Right renal pelvis (tissue), 4 donors: ENCODE measurements around the gene DLG4. TPM values are rescaled to one million over a fixed set of nuclear protein-coding genes. Genes with fewer than 3 reads are reported as not detected.
A peak's percentile ranks its signal among the peaks of the same experiment; 100 is the strongest.
"Not testable (repeated sequence)": the region's sequence is repeated elsewhere in the genome, so short reads cannot be mapped to it uniquely, and the experiment has no call there.

Source experiments
- DNase-seq, 4 donors: peaks; one replicate each; pipeline ENCODE4 v3.0.0-alpha.2; 2013; ENCODE audit warnings: low read depth in 4 of 4, low spot score in 3 of 4, missing footprints in 1 of 4
- polyA plus RNA-seq, 4 donors: library from polyadenylated mRNA; unstranded; fragments of 120-200 nt; gene quantifications; one replicate each; pipeline ENCODE4 v1.2.1, GENCODE V29; 2013; ENCODE audit not compliant: insufficient read length in 4 of 4

DLG4 gene
- polyA plus RNA-seq, 4 donors, result 30.3 to 40.3 (median 32.9) TPM

DNA sequence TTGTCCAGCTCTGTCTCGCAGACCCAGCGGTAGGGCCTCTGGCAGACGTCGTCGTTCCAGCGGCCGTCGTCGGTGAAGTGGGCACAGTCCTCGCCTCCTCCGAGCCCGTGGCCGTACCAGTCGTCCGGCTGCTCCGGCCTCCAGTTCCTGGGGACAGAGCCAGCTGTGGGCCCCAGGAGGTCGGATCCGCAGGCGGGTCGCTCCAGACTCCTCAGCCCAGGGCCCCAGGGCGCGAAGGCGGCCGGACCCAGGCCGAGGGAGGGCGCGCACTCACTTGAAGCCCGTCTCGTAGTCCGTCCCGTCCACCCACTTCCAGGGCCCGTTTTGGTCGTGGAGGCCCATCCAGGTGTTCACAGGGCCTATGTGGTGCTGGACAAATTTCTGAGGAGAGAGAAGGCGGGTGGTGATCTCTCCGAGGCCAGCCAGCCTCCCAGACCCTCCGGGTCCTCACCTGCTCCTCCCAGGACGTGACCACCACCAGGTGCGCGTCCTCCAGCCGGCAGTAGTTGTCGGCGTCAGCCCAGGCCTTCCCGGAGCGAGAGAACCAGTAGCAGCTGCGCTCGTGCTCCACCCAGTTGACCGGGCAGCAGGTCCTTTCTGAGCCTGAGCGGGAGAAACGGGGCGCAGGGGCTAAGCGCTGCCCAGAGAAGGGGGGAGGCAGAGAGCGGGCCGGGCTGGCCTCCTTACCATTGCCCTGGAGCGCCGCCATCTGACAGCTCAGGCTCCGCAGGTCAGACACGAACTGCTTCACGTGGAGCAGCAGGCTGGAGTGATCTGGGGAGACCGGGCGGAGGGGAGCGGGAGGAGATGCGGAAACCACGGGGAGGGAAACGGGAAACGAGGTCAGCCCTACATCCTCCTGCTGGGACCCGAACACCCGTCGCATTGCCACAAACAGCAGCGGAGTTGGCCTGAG lies 45.7 kb downstream of the DLG4 start:
- peak in 3 of 4 donors; percentile 28 to 42 (median 42) for DNase-seq

DNA sequence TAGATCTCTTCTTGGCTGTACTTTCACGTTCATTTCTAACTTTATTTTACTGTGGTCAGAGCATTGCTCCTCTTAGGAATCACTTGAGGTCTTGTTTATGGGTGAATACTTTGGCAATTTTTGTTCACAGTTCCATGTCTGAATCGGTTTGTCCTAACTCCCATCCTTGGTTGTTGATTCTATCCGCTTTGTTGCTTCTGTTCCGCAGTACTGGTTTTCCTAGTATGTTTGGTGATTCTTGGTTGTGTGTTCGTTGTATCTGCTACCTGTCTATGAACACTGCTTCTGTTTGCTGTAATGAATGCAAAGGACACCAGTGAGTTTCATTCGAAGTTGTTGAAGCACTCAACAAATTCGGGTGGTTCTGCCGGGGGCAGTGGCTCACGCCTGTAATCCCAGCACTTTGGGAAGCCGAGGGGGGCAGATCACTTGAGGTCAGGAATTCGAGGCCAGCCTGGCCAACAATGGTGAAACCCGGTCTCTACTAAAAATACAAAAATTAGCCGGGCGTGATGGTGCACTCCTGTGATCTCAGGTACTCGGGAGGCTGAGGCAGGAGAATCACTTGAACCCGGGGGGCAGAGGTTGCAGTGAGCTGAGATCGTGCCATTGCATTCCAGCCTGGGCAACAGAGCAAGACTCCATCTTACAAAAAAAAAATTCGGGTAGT lies 47.0 kb downstream of the DLG4 start:
- not testable (repeated sequence) for DNase-seq

DNA sequence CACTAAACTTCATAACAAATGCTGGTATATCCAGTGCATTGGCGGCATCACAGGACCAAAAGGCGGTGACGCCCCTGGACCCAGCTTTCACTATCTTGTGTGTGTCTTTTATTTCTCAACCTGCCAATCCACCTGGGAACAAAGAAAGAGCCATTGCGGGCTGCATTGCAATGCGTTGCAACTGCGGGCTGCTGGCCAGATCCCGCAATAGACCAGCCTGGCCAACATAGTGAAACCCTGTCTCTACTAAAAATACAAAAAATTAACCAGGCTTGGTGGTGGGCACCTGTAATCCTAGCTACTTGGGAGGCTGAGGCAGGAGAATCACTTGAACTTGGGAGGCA lies 50.1 kb downstream of the DLG4 start:
- not testable (repeated sequence) for DNase-seq

DNA sequence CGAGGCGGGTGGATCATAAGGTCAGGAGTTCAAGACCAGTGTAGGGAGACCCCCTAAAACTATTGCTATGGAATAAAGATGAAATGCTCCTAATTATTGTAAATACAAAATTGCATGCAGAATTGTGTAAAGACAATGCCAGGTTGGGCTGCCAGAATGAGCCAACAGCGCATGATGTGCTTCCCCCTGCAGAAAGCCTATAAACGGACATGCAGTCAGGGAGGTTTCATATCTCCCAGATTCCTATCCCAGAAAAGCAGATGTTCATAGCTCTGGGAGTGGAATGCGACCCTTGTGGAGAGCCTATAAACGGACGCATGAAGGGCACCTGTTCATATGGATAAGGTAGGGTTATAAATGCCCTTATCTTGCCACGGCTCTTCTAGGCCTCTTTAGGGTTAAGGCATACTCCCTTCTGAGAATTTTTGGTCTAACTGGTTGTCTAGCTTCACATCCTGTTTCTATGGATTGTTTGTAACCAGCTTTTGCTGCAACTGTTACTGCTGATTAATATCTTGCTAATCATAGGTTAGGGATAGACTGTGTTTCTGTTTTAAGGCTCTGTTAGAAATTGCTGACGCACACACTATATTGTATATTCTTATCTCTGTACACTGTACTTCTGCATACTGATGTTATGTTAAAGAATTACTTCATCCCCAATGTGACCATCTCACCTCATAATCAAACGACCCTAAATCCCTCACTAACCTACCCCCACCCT lies 50.6 kb downstream of the DLG4 start:
- DNase-seq, result not testable (repeated sequence)

DNA sequence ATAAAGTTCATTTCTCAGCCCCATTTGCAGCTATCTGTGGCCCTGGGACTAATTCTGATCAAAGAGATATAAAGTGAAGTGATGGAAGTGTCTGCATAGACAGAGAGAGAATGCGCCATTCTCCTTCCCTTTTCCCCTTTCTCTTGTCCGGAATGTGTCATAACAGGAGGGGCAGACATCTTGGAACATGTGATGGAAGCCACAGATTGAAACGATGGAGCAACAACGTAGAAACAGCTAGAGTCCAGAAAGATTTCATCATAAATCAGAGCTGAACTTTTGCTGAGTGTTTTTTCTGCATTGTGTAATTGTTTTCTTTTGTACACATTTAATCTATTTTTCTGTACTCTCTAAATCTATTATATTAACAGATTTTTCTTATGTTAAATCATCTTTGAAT lies 51.8 kb downstream of the DLG4 start:
- no peak for DNase-seq

DNA sequence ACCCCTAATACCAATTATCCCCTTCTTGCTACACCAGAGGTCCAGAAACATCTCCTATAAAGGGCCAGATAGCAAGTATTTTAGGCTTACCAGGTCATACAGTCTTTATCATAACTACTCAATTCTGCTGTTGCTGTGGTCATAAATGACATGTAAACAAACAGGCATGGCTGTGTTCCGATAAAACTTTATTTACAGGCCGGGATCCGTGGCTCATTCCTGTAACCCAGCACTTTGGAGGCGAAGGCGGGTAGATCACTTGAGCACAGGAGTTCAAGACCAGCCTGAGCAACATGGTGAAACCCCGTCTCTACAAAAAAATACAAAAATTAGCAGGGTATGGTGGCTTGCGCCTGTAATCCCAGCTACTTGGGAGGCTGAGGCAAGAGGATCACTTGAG lies 52.8 kb downstream of the DLG4 start:
- DNase-seq, result no peak

DNA sequence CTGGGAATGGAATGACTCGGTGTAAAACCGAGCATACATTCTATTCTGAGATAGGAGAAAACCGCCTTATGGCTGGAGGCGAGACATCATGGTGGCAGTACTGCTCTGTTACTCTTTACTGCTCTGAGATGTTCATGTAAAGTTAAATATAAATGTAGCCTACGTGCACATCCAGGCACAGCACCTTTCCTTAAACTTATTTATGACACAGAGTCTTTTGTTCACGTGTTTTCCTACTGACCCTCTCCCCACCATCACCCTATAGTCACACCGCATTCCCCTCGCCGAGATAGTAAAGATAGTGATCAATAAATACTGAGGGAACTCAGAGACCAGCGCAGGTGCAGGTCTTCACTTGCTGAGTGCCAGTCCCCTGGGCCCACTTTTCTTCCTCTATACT lies 60.1 kb downstream of the DLG4 start:
- not testable (repeated sequence) for DNase-seq

DNA sequence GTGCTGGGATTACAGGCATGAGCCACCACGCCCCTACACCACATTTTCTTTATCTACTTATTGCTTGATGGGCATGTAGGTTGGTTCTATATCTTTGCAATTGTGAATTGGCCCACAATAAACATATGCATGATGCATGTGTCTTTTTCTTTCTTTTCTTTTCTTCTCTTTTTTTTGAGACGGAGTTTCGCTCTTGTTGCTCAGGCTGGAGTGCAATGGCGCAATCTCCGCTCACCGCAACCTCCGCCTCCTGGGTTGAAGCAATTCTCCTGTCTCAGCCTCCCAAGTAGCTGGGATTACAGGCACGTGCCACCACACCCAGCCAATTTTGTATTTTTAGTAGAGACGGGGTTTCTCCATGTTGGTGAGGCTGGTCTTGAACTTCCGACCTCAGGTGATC lies 61.2 kb downstream of the DLG4 start:
- DNase-seq, result not testable (repeated sequence)

DNA sequence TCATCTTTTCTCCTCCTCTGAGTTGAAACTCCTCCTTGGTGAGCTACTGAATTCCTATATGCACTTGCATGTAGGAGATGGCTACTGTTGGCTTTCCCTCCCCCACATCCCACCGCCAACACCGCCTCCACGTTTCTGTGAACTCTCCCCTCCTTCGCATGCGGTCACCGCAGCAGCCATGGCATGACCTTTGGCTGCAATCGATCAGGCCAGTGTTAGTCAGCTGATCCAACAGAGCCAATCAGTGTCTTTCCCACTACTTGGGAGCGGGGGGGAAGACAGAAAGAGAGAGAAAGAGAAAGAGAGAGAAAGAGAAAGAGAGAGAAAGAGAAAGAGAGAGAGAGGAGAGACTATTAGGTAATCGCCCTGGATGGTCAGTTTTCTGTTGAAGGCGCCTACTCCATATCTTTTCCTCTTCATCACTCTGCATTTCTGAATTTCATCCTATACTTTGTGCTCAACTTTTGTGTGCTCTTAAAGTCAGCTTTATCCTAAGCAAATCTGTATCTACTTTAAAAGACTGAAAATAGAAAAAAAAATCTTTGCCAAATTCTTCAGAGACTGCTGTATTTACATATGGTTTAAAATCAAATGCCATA lies 63.2 kb downstream of the DLG4 start:
- no peak for DNase-seq

DNA sequence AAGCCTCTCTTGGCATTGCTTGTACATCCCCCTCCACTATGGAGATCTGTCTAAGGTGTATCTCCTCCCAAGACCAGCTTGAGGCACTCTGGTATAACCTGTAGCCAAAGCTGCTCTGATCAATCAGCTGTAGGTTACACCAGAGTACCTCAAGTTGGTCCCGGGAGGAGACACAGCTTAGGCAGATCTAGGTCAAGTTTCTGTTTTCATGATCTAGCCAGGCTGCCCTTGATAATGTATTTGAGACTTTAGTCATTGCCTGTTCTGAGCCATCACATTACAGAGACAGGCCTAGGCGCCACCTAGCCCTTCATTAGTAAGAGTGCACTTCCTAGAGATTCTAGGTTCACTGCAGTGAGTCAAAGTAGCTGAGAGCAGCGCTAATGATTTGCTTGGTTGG lies 71.9 kb downstream of the DLG4 start:
- DNase-seq, result no peak

DNA sequence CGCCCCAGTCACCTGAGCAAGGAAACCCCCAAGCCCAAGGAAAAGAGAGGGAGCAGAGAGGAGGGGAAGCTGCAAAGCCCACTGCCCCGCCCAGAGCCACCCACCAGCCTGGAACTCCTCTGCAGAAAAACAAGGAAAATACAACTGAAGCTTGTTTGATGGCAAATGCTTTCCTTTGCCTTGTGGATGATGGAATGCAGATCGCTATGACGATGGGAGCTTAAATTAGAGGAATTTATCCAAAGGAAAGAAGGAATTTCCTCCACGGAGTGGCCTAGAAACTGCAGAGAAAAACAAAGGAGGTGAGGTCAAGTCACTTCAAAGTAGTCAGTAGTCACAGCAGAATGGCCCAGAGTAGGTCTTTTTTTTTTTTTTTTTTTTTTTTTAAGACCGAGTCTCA lies 73.5 kb downstream of the DLG4 start:
- DNase-seq, result no peak

DNA sequence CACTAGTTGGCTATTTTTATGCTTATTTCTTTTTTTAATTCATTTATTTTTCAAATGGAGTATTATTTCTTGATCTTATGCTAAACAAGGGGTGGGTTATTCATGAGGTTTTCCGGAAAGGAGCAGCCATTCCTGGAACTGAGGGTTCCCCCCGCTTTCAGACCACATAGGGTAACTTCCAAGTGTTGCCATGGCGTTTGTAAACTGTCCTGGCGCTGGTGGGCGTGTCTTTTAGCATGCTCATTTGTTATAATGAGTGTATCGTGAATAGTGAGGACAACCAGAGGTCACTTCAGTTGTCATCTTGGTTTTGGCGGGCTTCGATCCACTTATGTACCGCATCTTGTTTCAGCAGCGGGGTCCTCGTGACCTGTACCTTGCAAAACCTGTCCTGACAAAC lies 75.4 kb downstream of the DLG4 start:
- DNase-seq, result no peak

DNA sequence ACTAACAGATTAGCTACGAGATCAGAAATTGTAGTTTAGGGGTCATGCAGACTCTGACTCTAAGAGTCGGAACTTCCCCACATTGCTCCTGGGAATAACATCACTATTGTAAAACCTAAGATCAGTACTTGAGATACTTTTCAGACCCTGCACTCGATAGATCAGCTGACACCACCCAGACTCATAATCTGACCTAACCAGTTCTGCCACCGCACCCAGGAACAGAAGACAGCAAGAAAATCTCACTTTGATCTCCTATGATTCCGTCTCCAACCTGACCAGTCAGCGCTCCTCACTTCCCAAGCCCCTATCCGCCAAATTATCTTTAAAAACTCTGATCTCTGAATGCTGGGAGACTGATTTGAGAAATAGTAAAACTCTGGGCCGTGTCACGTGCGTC lies 77.8 kb downstream of the DLG4 start:
- DNase-seq, result no peak

DNA sequence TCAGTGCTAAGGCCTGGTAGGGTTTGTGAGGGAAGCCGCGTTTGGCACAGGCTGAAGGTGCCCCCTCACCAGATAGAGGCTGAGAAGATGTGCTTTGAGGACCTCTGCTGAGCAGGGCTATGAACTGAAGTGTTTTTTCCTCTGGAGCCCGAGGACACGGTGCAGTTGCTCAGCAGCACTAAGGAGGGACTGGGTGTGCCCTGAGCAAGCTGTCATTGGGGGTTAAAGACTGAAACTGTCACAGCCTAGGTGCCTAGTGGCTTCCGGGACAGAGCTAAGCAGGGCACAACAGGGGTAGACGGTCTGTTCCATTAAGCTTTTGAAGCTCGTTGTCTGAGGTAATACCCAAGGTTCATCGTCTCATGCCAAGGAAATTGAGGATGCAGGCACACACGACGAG lies 80.2 kb downstream of the DLG4 start:
- DNase-seq, result no peak

DNA sequence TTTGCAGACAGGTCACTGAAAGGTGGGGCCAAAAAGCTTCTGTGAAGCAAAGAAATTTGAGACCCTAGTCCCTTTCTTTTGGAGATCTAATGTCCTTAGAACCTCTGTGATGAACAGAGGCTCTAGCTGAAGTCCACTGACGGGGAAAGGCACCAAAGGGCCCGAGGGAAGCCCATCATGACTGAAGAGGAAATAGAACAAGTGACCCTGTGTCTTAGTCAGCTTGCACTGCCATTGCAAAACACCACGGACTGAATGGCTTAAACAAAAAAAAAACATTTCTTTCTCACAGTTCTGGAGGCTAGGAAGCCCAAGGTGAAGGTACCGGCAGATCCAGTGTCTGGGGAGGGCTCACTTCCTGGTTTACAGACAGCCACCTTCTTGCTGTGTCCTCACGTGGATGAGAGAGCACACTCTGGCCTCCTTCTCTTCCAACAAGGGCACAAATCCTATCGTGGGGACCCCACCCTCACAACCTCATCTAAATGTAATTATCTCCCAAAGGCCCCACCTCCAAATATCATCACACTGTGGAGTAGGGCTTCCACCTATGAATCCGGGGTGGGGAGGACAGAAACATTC lies 80.7 kb downstream of the DLG4 start:
- DNase-seq, result no peak

DNA sequence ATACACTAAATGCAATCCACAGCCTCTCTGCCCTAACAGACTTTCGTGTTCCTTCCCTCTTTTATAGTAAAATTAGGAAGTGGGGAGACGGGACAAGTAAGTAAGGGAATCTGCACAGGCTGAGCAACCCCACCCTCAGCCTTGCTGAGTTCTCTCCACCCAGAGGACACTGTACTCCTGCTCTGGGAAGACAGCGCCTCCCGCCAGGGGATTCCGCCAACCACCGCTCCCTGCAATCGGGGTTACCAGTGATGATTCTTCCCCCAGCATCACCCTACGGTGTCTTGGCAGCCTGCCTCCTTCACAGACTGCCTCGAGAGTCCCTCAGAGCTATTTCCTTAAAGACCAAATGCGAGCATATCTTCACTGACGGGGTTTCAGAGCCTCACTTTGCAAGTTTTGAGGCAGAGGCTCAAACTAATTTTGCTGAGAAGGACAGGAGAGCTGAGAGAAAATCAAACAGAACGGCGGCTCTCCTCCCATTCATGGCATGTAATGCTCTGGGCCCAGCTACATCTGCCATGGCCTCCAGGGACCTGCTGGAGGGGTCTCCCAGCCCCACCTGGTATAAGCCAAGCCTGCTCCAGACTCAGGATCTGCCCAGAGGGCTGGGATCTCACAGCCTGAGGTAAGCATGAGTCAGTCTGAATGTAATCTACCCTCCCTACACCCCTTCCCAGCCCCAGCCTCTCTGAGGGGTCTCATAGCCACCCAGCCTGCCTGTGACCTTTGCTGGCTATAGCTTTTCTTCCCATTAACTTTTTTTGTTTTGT lies 82.3 kb downstream of the DLG4 start:
- no peak for DNase-seq
